Measurements from ENCODE around the gene CPAMD8.
A peak's percentile ranks its signal among the peaks of the same experiment; 100 is the strongest.
"Not testable (repeated sequence)": the region's sequence is repeated elsewhere in the genome, so short reads cannot be mapped to it uniquely, and the experiment has no call there.

The CPAMD8 gene

DNA sequence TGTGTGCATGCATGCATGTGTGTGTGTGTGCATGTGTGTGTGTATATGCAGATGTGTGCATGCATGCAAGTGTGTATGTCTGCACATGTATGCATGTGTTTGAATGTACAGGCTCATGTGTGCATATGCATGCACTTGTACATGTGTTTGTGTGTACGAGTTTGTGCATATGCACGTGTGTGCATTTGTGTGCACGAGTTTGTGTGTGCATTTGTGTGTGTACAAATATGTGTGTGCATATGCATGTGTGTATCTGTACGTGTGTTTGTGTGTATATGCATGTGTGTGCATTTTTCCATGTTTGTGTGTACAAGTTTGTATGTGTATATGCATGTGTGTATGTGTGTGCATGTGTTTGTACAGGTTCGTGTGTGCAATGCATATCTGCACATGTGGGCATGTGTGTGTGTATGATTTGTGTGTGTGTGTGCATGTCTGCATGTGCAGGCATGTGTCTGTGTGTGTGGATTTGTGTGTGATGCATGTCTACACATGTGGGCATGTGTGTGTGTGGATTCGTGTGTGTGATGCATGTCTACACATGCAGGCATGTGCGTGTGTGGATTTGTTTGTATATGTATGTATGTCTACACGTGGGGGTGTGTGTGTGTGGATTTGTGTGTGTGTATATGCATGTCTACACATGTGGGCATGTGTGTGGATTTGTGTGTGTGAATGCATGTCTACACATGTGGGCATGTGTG lies 80.7 kb downstream of the CPAMD8 start:
- DNase-seq, result no peak

DNA sequence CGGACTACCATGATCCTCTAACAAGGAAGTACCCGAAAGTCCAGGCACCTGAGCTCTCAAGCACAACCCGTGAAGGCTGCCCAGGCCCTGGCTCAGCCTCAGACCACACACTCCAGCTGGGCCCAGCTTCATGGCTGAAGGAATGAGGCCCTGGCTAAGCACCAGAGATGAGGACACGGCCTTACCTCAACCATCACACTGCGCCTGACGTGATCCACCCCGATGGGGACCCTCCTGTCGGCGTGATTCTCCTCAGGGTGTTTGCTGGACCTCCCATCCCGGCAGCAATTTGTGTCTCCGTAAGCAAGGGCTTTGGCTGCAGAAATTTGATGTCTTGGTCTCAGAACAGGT lies 81.3 kb downstream of the CPAMD8 start:
- DNase-seq, result no peak

DNA sequence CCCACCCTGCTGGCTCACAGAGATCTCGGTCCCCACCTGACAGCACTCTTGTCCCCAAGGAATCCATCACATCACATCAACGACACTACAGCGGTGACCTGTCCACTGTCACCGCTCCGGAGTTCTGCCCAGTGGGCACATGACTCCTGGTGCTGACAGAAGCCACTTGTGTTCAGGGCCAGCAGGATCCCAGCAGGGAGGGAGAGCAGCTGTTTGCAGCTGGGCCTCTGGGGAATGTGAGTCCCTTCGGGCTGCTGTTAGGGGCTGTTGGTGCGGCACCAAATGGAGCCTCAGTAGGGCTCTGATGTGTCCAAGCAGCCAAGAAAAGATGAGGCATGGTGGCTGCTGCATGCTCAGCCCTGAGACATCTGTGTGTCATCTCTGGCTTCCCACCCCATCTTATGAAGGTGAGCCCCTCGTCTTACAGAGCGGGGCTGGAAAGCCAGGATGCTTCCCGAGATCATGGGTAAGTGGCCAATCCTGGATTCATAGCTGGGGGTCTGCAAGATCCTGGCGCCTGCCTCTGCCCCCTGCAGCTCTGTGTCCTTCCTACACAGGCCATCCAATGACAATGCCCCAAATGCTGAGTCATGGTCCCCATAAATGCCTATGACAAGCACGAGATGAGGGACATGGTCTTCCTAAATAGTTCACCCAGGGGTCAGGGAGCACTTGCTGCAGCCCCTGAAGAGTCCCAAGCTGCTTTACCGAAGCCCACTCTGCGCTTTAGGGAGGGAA lies 81.8 kb downstream of the CPAMD8 start:
- DNase-seq, result no peak

DNA sequence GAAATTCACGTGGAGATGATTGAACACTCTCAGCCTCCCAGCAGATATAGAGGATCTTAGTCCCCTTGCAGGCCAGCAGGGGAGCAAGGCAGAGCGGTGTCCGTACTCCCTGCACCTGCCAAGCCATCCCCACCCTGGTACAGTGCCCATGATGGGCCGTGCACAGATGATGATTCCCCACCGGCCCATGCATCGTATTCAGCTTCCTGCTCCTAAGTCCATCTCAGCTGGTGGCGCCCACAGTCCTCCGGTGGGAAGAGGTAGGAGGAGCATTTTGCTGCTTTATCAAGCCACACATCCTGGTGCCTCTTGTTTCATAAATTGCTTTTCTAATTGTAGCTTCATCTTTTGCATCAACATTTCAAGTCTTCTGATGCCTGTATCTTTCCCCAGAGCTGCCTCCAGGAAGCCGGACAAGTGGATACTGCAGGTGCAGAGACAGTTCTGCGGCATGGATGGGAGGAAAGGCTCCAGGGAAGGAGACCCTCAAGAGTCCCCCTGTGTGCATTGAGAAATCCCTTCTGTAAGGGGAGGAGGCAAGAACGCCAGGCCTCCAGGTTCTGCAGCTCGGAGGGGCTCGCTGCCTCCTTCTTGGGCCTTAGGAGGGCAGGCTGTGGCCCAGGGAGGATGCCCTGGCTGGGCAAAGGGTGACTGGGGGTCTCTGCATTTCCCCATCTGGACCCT lies 82.5 kb downstream of the CPAMD8 start:
- no peak for DNase-seq

DNA sequence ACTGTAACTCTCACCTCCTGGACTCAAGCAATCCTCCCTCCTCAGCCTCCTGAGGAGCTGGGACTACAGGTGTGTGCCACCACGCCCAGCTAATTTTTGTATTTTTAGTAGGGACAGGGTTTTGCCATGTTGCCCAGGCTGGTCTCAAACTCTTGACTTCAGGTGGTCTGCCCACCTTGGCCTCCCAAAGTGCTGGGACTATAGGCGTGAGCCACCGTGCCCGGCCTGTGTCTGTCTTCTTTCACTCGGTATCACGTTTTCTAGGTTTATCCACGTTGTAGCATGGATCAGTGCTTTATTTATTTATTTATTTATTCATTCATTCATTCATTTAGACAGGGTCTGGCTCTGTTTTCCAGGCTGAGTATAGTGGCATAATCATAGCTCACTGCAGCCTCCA lies 83.5 kb downstream of the CPAMD8 start:
- not testable (repeated sequence) for DNase-seq

DNA sequence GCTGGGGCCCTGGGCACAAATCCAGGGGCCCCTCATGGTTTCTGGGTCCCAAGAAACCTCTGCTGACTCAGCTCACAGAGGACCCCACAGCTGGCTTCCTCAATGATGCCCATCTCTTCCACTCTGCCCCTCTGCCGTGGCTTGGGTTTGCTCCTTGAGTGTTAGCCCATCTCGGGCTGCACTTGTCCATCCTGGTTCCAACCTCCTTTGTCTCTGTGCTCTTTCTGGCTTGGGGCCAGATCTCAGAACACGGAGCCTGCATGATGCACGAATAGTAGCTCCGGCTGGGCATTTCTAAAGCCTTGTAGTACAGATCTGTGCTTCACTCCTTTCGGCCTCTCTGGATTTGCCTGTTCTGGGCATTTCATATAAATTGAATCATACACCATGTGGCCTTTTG lies 84.0 kb downstream of the CPAMD8 start:
- no peak for DNase-seq

DNA sequence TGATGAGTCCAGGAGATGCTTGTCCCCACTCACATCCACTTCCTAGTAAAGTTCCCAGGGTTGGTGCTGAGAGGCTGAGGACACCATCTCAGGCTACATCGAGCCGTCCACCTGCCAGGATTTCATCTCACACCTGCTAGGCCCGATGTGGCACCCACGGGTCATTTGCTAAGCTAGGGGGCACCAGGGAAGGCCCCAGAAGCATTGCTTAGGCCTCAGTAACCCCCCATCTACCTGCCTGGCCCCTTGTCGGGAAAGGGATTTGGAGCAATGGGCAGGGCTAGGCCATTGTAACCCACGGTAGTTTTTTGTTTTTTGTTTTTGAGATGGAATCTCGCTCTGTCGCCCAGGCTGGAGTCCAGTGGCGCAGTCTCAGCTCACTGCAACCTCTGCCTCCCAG lies 86.0 kb downstream of the CPAMD8 start:
- no peak for DNase-seq

DNA sequence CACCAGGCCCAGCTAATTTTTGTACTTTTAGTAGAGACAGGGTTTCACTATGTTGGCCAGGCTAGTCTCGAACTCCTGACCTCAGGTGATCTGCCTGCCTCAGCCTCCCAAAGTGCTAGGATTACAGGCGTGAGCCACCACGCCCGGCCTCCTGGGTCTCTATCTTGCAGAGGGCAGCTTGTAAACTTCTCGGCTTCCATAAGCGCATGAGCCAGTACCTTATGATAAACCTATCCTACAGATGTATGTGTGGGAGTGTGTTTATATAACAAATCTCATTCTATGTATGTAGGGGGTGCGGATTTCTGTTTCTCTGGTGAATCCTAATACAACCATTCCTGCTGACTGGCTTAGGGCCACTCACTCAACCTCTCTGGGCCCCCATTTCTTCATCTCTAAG lies 86.5 kb downstream of the CPAMD8 start:
- DNase-seq, result not testable (repeated sequence)

DNA sequence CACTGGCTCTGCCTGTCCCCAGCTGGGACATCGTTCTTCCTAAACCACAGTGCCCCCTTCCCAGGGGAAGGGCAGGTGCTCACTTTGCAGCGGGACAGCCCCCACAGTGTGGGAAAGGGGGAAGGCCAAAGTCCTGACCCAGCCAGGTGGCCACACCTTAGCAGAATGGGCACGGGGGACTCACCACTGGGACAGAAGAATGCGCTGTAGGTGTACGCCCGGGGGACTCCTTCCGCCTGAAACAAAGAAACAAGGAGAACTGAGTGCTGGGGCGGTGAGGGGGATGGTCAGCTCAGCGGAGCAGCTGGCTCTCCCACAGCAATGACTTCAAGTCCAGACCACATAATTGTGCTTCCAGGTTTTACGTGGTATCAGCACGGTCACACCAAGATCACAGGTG lies 88.4 kb downstream of the CPAMD8 start:
- no peak for DNase-seq

DNA sequence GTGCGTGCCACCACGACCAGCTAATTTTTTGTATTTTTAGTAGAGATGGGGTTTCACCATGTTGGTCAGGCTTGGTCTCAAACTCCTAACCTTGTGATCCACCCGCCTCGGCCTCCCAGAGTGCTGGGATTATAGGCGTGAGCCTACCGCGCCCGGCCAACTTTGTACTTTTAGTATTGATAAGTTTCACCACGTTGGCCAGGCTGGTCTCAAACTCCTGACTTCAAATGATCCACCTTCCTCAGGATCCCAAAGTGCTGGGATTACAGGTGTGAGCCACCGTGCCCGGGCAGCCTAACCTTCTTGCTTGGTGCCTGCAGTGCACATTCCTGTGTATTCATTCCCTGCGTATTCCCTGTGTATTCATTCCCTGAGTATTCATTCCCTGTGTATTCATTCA lies 88.8 kb downstream of the CPAMD8 start:
- not testable (repeated sequence) for DNase-seq

DNA sequence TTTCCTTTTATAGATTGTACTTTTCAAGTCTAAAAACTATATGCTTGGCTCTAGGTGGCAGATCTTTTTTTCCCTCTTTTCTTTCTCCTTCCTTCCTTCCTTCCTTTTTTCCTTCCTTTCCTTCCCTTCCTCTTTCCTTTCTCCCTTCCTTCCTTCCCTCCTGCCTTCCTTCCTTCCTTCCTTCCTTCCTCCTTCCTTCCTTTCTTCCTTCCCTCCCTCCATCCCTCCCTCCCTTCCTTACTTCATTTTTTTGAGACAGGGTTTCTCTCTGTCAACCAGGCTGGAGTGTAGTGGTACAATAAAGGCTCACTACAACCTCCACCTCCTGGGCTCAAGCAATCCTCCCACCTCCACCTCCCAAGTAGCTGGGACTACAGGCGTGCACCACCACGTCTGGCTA lies 89.7 kb downstream of the CPAMD8 start:
- DNase-seq, result no peak

DNA sequence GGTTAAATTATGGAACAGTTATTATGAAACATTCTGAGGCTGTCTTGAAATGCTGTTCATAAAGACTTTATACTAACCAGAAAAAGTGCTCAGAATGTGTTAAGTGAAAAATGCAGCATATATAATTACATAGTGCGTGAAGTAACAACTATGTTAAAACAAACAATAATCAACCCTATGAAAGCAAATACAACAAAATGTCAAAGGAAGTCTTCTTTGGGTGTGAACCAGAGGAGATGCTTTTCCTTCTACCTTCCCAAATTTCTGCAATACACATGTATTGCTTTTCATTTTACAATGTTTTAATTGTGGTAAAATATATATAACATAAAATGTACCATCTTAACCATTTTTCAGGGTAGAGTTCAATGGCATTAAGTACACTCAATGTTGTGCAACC lies 92.1 kb downstream of the CPAMD8 start:
- DNase-seq, result no peak

DNA sequence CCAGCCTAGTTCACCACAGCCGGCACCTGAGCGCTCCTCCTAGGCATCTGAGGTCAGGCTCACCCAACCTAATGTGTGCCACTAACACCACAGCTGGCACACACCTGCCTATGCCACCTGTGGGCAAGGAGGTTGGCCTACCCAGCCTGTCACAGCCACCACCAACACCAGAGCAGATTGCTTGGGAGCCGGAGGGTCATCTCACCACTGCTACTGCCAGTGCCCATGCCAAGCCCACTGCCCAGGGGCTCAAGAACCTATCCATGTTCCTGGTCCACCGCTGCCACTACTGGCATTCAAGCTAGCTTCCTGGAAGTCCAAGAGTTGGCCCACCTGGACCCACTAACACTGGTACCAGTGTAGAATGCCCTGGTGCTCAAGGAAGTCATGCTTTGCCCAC lies 95.3 kb downstream of the CPAMD8 start:
- DNase-seq, result no peak

DNA sequence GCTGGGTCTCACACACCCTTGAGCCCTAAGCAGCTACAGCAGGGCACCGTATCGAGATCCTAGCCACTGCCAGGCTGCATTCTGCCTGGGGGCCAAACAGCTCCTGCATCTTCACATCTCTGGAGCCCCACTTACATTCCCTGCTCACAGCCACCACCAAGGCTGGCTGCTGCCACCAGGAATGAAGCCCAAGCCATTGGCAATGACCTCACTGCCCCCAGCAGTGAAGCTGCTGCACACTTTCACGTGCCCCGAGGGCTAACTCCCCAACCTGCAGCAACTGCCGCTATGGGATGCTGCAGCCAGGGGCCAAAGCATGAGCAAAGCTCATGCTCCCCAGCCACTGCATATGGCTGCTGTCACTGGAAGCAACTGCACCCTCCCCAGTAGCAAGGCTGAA lies 95.9 kb downstream of the CPAMD8 start:
- no peak for DNase-seq

DNA sequence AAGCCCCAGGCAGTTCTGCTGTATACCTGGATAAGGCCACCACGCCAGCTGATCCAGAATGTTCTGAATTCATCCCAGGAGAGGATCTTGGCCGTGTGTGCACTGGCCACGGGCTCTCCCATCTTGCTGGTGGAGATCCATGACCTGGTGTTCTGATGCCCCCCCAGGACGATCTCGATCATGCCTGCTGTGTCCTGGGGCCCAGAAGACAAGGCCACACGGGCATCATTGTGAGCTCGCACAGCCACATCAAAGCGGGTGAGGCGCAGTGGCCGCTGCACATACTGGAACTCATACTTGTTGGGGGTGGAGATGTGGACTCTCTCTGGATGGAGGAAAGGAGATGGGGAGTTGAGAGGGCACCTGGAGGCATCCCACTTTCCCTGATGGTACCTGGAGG lies 97.7 kb downstream of the CPAMD8 start:
- DNase-seq, result no peak

DNA sequence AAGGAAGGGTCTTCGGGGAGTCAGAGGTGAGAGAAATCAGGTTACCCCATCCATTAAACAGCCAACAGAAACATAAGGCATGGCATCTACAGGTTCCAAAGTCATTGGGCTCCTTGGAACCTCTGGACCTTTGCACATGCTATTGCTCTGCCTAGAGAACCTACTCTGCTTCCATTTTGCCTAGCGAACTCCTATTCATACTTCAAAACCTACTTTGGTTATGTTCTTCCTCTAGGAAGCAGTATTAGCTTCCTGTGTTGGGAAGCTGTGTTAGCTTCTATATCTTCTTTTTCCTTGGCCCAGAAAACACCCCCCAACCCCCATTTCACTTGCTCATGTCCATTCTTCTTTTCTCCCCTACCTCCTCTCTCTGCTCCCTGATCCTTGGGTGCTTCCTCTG lies 98.3 kb downstream of the CPAMD8 start:
- no peak for DNase-seq

DNA sequence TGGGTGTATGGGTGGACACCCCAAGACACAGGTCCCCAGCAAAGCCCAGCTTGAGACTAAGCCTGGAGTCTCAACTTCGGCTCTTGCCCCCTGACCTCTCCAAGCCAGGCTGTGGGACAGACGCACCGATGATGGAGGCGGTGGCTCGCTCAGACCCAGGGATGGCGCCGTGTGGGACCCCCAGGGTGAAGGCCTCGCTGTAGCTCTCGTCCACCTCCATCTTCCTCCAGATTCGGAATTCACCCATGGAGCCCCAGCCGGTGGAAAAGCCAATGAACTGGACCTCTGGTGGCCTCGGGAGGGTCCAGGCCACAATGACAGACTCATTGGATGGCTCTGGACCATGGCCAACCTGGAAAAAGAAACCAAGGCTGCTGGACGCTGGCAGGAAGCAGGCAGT lies 98.7 kb downstream of the CPAMD8 start:
- no peak for DNase-seq

DNA sequence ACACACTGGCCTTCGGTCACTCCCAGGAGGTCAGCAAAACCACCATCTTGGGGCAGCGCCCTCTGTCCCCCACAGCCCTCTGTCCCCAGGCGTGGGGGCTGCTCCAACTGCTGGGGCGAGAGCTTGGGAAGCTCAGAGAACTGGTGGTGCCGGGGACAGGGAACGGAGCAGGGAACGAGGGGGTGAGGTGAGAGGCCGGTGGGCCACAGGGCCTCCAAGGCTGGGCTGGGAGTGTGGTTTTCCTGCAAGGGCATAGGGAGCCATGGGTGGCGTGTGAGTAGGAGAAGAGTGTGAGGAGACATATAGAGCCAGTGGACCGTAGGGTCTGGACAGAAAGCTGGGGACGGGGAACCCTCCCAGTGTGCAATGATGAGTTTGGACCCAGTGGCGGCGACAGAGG lies 103.7 kb downstream of the CPAMD8 start:
- DNase-seq, result no peak

DNA sequence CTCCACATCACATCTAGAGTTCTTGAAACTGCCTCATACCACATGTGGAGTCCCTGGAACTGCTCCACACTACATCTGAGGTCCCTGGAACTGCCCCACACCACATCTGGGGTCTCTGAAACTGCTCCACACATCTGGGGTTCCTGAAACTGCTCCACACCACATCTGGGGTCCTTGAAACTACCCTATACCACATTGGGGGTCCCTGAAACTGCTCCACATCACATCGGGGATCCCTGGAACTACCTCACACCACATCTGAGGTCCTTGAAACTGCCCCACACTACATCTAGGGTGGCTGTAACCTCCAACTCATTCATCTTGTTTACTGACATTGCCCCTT lies 104.0 kb downstream of the CPAMD8 start:
- no peak for DNase-seq

DNA sequence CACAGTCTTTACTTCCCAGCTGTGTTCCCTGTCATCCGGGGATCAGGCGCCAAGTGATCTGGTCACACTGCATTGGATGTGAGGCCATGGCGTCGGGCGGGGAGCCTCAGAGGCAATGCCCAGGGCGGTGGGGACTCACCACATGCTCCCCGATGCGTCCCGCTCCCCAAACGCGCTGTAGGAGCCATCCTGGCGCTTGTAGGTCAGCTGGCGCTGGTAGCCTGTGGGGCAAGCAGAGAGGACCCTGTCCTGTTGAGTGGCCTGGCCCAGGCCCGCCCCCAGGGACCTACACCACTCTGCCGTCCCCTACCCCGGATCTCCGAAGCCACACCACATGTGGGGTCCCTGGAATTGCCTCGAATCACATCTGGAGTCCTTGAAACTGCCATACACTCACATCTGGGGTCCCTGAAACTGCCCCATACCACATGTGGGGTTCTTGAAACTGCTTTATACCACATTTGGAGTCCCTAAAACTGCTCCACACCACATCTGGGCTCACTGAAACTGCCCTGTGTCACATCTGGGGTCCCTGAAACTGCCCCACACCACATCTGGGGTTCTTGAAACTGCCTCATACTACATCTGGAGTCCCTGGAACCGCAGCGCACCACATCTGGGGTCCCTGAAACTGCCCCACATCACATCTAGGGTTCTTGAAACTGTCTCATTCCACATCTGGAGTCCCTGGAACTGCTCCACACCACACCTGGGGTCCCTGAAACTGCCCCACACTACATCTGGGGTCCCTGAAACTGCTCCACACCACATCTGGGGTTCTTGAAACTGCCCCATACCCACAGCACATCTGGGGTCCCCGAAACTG lies 104.6 kb downstream of the CPAMD8 start:
- DNase-seq, result no peak

DNA sequence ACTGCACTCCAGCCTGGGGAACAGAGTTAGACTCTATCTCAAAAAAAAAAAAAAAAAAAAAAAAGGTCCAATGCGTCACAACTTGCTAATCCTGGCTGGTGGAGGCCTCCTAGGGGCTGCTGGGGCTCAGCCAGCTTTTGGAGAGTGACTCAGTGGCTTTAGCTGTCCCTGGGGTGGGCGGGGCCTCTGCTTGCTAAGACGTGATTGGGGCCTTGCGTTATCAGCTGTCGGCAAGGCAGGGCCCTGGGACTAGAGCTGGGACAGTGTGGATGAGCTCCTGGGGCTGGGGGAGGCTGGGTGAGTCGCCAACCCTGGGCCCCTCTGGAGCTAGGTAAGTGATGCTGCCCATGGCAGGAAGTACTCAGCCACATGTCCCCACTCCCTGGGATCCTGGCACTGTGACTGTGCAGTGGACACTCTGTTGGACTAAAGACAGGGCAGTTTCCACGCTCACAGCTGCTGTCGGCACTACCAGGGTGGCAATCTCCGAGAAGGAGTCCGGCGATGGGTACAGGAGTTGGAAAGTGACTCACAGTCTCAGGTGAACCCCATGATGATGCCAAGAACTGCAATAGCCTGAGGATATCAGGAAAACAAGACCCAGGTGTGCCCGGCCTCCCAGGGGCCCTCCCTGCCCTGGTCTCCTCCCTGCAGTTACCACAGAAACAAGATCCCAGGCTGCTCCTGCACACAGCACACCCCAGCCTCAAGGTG lies 105.6 kb downstream of the CPAMD8 start:
- DNase-seq, result peak; percentile 25

DNA sequence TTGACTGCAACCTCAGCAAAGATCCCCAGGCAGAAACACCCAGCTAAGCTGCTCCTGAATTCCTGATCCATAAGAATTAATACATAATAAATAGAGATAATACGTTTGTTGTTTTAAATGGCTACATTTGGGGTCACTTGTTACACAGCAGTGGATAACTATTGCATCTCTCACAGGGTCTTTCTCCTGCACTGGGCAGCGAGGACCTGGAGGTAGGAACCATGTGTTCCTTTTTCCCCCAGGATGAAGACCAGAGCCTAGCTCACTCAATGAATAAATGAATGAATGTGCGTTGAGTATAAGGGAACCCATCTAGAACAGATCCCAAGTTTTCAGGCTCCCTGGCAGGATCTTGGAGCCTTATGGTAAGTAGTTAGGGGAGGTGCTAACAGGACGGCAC lies 107.1 kb downstream of the CPAMD8 start:
- no peak for DNase-seq

DNA sequence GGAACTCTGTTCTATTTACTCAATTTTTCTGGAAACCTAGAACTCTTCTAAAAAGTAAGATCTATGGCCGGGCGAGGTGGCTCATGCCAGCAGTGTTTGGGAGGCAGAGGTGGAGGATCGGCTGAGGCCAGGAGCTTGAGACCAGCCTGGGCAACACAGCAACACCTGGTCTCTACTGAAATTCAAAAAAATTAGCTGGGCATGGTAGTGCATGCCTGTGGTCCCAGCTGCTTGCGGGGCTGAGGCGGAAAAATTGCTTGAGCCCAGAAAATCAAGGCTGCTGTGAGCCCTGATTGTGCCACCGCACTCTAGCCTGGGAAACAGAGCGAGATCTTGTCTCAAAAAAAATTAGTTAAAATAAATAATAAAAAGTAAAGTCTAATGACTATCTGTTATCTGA lies 109.2 kb downstream of the CPAMD8 start:
- no peak for DNase-seq
